A673 (cell line): Measurements from ENCODE around the gene CXCL6. TPM values are rescaled to one million over a fixed set of nuclear protein-coding genes. Genes with fewer than 3 reads are reported as not detected.

Experiments
- BruUV-seq: library from RNA; stranded (reverse); fragments of 400-500 nt; replicated peaks from 2 replicates; lab custom pipeline; 2021; lab: Mats Ljungman, UMichigan
- CTCF ChIA-PET: fragments of 300-600 bp; sonication (Branson Sonifier 250); formaldehyde crosslinking; loops from one replicate; lab custom pipeline; 2022; ENCODE audit warnings: antibody characterized with exemption; lab: Charles Lee
- POLR2A ChIA-PET: fragments of 300-600 bp; sonication (Branson Sonifier 250); formaldehyde crosslinking; loops from one replicate; lab custom pipeline; 2022; ENCODE audit warnings: antibody characterized with exemption; ENCODE audit not compliant: low non-redundant PET; lab: Charles Lee
- DNase-seq: peaks from one replicate; pipeline ENCODE4 v3.0.0-alpha.2; 2015; ENCODE audit warnings: low spot score
- H3K27ac ChIP-seq: fragments of 200-600 bp; sonication (generic); 2 replicates; pipeline ENCODE4 v1.5.1; 2016; ENCODE audit warnings: mixed run types, low read depth, mild to moderate bottlenecking, mixed read lengths, antibody characterized with exemption, low read length; ENCODE audit not compliant: poor library complexity, severe bottlenecking
- H3K27me3 ChIP-seq: fragments of 200-600 bp; sonication (generic); replicated peaks from 2 replicates; pipeline ENCODE4 v1.6.1; 2017; ENCODE audit warnings: mixed run types, low read depth, mild to moderate bottlenecking, mixed read lengths, antibody characterized with exemption, low read length; ENCODE audit not compliant: insufficient read depth, poor library complexity
- H3K36me3 ChIP-seq: fragments of 200-600 bp; sonication (generic); 2 replicates; pipeline ENCODE4 v1.6.1; 2016; ENCODE audit warnings: mixed run types, mild to moderate bottlenecking, mixed read lengths, antibody characterized with exemption, low read length; ENCODE audit not compliant: insufficient read depth, poor library complexity, severe bottlenecking
- H3K4me1 ChIP-seq: fragments of 200-600 bp; sonication (generic); 2 replicates; pipeline ENCODE4 v1.6.1; 2017; ENCODE audit warnings: mixed run types, mild to moderate bottlenecking, mixed read lengths, antibody characterized with exemption, low read length; ENCODE audit not compliant: insufficient read depth, poor library complexity, severe bottlenecking
- H3K4me3 ChIP-seq: fragments of 200-600 bp; sonication (generic); 2 replicates; pipeline ENCODE4 v1.5.1; 2016; ENCODE audit warnings: low read depth, mixed run types, mild to moderate bottlenecking, mixed read lengths, low read length; ENCODE audit not compliant: poor library complexity, severe bottlenecking
- H3K9me3 ChIP-seq: fragments of 200-600 bp; sonication (generic); 2 replicates; pipeline ENCODE4 v1.6.1; 2016; ENCODE audit warnings: mixed run types, low read depth, mild to moderate bottlenecking, mixed read lengths, antibody characterized with exemption, low read length; ENCODE audit not compliant: poor library complexity, severe bottlenecking
- EZH2 ChIP-seq: fragments of 200-600 bp; sonication (generic); IDR thresholded peaks from 2 replicates; pipeline ENCODE4 v1.6.1; 2017; ENCODE audit warnings: borderline replicate concordance, low read depth, mild to moderate bottlenecking, mixed read lengths, antibody characterized with exemption, low read length; ENCODE audit not compliant: poor library complexity, severe bottlenecking
- intact Hi-C: fragments of 100-400 bp; cut with micrococcal nuclease; formaldehyde crosslinking; loops from one replicate; pipeline ENCODE4 v1.10.0; 2022; ENCODE audit not compliant: unreplicated experiment
- total RNA-seq: library from RNA; stranded (reverse); gene quantifications from 2 replicates; pipeline ENCODE4 v1.2.3, GENCODE V29; 2021
- TF ChIP-seq, protein P1 (sequence below): fragments of 300-800, 200-600 bp; sonication (generic); conservative IDR thresholded peaks from 2 replicates; pipeline ENCODE4 v1.5.1; 2017; ENCODE audit warnings: low read depth, mild to moderate bottlenecking, antibody characterized with exemption, low read length, moderate library complexity, mixed read lengths

CXCL6 gene
- total RNA-seq, 1 experiment from 2014 or later = 0.56 TPM

DNA sequence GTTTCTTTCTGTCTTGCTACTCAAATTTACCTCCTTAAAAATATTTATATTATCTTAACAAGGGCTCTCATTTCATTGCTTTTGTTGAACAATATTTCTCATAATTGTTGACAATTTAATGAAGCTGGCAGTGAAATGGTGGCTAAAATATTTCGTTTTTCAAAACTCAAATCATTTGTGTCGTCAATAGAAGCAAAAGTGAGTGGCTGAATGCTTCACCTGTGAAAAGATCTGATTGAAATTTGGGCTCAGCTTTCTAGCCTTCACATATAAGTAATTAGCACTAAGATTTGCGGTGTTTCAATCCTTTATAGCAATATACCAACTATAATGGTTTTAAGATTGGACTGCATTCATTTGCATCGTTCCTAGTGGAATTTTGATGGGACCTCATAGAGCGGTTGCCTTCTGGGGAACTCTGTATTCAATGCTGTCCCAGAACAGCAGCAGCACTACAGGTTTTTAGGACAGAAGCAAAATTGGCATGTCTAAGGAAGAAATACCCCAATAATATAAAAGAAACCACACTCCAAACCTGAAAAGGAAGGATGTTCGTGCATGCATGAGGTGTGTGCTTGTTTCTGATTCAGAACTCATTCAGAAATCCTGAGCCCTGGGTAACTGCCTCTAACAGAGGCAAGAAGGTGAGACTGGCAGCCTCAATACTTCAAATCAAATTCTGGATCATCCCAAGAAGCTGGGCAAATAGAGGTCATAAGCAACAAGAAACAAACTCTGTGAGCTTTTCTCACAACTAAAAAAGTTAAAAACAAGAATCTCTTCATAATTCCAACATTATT is 35.2 kb downstream of the CXCL6 start:
- Histone ChIP-seq H3K4me1 (no peaks in the 10 kb centered on the region), H3K9me3 (no peaks in the 10 kb centered on the region), H3K36me3 (no peaks in the 10 kb centered on the region), H3K4me3 (no peak overlapping the region), H3K27me3 (no peaks in the 10 kb centered on the region), H3K27ac (no peak overlapping the region)
- POLR2A ChIA-PET = no interaction called here
- CTCF ChIA-PET = no interaction called here
- DNase-seq = no peak
- intact Hi-C loops = no loop called here
- no TSS peak for BruUV-seq
- TF ChIP-seq EZH2 = no peak

GRCh38 chr4:73872316-73873108 is 36.0 kb downstream of the CXCL6 start:
- TF ChIP-seq, protein P1, sequence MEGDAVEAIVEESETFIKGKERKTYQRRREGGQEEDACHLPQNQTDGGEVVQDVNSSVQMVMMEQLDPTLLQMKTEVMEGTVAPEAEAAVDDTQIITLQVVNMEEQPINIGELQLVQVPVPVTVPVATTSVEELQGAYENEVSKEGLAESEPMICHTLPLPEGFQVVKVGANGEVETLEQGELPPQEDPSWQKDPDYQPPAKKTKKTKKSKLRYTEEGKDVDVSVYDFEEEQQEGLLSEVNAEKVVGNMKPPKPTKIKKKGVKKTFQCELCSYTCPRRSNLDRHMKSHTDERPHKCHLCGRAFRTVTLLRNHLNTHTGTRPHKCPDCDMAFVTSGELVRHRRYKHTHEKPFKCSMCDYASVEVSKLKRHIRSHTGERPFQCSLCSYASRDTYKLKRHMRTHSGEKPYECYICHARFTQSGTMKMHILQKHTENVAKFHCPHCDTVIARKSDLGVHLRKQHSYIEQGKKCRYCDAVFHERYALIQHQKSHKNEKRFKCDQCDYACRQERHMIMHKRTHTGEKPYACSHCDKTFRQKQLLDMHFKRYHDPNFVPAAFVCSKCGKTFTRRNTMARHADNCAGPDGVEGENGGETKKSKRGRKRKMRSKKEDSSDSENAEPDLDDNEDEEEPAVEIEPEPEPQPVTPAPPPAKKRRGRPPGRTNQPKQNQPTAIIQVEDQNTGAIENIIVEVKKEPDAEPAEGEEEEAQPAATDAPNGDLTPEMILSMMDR = no peak
- no peak for TF ChIP-seq EZH2
- H3K9me3 ChIP-seq = no peaks in the 10 kb centered on the region
- no peaks in the 10 kb centered on the region for H3K36me3 ChIP-seq
- H3K4me1 ChIP-seq = no peaks in the 10 kb centered on the region
- H3K27me3 ChIP-seq = no peaks in the 10 kb centered on the region
- BruUV-seq = no TSS peak
- no peak overlapping the region for H3K27ac ChIP-seq
- ChIA-PET POLR2A (no interaction called here), CTCF (no interaction called here)
- intact Hi-C loops = no loop called here
- no peak overlapping the region for H3K4me3 ChIP-seq
- no peak for DNase-seq

GRCh38 chr4:73874386-73874785 is 37.9 kb downstream of the CXCL6 start:
- ChIA-PET POLR2A (no interaction called here), CTCF (no interaction called here)
- TF ChIP-seq EZH2 = no peak
- TF ChIP-seq, protein P1 = no peak
- H3K4me3 ChIP-seq = no peak overlapping the region
- H3K36me3 ChIP-seq = no peaks in the 10 kb centered on the region
- no peaks in the 10 kb centered on the region for H3K9me3 ChIP-seq
- BruUV-seq = no TSS peak
- no peaks in the 10 kb centered on the region for H3K4me1 ChIP-seq
- intact Hi-C loops = no loop called here
- no peak for DNase-seq
- no peak overlapping the region for H3K27ac ChIP-seq
- H3K27me3 ChIP-seq = no peaks in the 10 kb centered on the region
